Tibial nerve (tissue), 4 donors: ENCODE data around the gene MAGI1.

Experiments
- CTCF ChIP-seq, 5 experiments: fragments of 200-600 bp in 3 of 5; fragments of 450-650 bp in 2 of 5; sonication (generic) in 3 of 5; IDR thresholded peaks; one replicate each; pipeline ENCODE4 v1.5.1; 2016 to 2019; ENCODE audit warnings: antibody characterized with exemption in 5 of 5, mild to moderate bottlenecking in 3 of 5, moderate library complexity in 2 of 5
- EP300 ChIP-seq, 2 donors: sonication (generic); formaldehyde crosslinking; IDR thresholded peaks; one replicate each; pipeline ENCODE4 v1.6.1; 2017; ENCODE audit warnings: antibody characterized with exemption in 2 of 2, mild to moderate bottlenecking in 1 of 2
- POLR2A ChIP-seq, 2 donors: fragments of 450-650 bp; IDR thresholded peaks; one replicate each; pipeline ENCODE4 v1.6.1; 2017; ENCODE audit warnings: antibody characterized with exemption in 2 of 2, mild to moderate bottlenecking in 2 of 2, moderate library complexity in 2 of 2

- TF ChIP-seq CTCF (IDR thresholded peaks at IDR 0.05): no peak
- TF ChIP-seq EP300 (IDR thresholded peaks at IDR 0.05): no peak
- no peak for TF ChIP-seq POLR2A (IDR thresholded peaks at IDR 0.05)
Measured at GRCh38 chr3:65922441-65922840, 116.3 kb downstream of the MAGI1 start.
